GM23248 (cell line): ENCODE results near the gene HOXA9.

Source experiments
- EZH2 ChIP-seq: fragments of 200-600 bp; sonication (generic); IDR thresholded peaks from 2 replicates; pipeline ENCODE4 v1.6.1; 2018; ENCODE audit warnings: antibody characterized with exemption, mild to moderate bottlenecking; ENCODE audit not compliant: insufficient read depth, poor library complexity, severe bottlenecking
- EZH2phosphoT487 ChIP-seq: fragments of 200-600 bp; sonication (generic); IDR thresholded peaks from 2 replicates; pipeline ENCODE4 v1.6.1; 2018; ENCODE audit warnings: antibody characterized with exemption, moderate library complexity, mild to moderate bottlenecking, low read depth; ENCODE audit not compliant: insufficient read depth

DNA sequence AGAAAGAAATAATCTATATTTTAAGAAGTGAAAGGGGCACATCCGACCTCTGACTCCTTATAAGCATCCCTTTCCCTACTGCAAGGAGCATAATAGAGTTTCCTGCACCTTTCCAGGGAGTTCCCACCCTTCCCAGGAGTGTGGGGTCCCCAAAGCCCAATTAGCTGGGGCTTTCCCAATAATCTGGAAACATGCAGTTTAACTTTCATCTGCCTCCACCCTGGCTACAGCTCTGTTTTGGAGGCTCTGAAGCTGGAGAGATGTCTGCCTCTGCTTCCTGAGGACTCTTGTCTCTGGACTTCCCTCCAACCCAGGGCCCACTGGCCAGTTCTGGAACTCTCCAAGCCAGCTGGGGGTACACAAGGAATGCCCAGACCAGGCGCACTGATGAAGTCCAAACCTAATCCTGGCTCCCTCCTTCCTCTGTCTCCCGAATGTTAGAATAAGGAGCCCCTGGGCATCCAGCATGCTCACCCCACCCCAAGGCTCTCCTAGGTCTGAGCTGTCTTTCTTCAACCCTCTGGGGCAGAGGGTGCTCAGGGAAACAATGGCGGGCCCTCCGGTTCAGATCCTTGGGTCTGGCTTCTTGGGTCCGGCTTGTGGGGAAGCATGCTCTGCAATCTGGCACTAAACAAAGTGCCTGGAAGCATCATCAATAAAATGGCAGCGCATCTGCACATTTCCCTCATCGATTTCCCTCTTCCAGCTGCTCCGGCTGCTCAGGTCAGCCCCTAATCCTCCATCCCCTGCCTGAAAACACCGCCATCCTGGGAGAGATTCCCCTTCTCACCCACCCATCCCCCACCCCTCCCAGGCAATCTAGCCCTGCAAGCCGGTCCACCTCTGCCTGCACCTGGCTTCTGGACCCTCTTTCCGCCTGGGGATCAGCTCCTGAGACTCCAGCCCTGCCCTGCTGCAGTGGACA lies 48.1 kb downstream of the HOXA9 start:
- no peak for TF ChIP-seq EZH2phosphoT487
- no peak for TF ChIP-seq EZH2
